ENCODE results near the gene GCGR.

DNA sequence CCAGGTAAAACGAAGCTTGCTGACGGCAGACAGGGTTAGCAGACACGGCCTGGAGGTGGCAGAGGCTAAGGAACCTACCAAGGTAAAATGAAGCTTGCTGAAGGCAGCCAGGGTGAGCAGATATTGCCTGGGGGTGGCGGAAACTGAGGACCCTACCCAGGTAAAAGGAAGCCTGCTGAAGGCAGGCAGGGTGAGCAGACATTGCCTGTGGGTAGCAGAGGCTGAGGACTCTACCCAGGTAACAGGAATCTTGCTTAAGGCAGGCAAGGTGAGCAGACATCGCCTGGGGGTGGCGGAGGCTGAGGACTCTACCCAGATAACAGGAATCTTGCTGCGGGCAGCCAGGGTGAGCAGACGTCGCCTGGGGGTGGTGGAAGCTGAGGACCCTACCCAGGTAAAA is 2.6 kb upstream of the GCGR start:
- TF ChIP-seq HOXD13 (CRISPR knock-in tag; IDR thresholded peaks at IDR 0.05; ENCODE audit: borderline replicate concordance) (no peak), ZNF114 (tag by site-specific recombination; IDR thresholded peaks at IDR 0.05) (no peak), YY2 (tag by site-specific recombination; IDR thresholded peaks at IDR 0.05) (no peak), ZNF585B (tag by site-specific recombination; IDR thresholded peaks at IDR 0.05) (no peak), ZBTB21 (tag by site-specific recombination; IDR thresholded peaks at IDR 0.05) (no peak), ZBTB7A (tag by site-specific recombination; IDR thresholded peaks at IDR 0.05; ENCODE audit: low read depth) (no peak), TRIM28 (IDR thresholded peaks at IDR 0.05; ENCODE audit: borderline replicate concordance, low read length) (peak; percentile 20; the same call in 1 of the 2 replicates), MZF1 (tag by site-specific recombination; IDR thresholded peaks at IDR 0.05; ENCODE audit: borderline replicate concordance) (no peak), ZNF501 (tag by site-specific recombination; IDR thresholded peaks at IDR 0.05) (no peak)
- TF ChIP-seq, protein P1, sequence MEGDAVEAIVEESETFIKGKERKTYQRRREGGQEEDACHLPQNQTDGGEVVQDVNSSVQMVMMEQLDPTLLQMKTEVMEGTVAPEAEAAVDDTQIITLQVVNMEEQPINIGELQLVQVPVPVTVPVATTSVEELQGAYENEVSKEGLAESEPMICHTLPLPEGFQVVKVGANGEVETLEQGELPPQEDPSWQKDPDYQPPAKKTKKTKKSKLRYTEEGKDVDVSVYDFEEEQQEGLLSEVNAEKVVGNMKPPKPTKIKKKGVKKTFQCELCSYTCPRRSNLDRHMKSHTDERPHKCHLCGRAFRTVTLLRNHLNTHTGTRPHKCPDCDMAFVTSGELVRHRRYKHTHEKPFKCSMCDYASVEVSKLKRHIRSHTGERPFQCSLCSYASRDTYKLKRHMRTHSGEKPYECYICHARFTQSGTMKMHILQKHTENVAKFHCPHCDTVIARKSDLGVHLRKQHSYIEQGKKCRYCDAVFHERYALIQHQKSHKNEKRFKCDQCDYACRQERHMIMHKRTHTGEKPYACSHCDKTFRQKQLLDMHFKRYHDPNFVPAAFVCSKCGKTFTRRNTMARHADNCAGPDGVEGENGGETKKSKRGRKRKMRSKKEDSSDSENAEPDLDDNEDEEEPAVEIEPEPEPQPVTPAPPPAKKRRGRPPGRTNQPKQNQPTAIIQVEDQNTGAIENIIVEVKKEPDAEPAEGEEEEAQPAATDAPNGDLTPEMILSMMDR (tag by site-specific recombination; IDR thresholded peaks at IDR 0.05): no peak
- TF ChIP-seq, protein P2, sequence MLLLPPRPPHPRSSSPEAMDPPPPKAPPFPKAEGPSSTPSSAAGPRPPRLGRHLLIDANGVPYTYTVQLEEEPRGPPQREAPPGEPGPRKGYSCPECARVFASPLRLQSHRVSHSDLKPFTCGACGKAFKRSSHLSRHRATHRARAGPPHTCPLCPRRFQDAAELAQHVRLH (tag by site-specific recombination; IDR thresholded peaks at IDR 0.05): no peak
- TF ChIP-seq, protein P3, sequence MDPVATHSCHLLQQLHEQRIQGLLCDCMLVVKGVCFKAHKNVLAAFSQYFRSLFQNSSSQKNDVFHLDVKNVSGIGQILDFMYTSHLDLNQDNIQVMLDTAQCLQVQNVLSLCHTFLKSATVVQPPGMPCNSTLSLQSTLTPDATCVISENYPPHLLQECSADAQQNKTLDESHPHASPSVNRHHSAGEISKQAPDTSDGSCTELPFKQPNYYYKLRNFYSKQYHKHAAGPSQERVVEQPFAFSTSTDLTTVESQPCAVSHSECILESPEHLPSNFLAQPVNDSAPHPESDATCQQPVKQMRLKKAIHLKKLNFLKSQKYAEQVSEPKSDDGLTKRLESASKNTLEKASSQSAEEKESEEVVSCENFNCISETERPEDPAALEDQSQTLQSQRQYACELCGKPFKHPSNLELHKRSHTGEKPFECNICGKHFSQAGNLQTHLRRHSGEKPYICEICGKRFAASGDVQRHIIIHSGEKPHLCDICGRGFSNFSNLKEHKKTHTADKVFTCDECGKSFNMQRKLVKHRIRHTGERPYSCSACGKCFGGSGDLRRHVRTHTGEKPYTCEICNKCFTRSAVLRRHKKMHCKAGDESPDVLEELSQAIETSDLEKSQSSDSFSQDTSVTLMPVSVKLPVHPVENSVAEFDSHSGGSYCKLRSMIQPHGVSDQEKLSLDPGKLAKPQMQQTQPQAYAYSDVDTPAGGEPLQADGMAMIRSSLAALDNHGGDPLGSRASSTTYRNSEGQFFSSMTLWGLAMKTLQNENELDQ (tag by site-specific recombination; IDR thresholded peaks at IDR 0.05; ENCODE audit: low read depth): no peak
